Spinal cord (tissue), 10 donors: Measurements from ENCODE around the gene CCR9. TPM values are rescaled to one million over a fixed set of nuclear protein-coding genes. Genes with fewer than 3 reads are reported as not detected.

Experiments used
- DNase-seq, 6 donors: peaks; one replicate each; pipeline versions ENCODE4 v3.0.0 to v3.0.0-alpha.2; 2013 to 2015; ENCODE audit warnings: low spot score in 6 of 6, low read depth in 4 of 6
- H3K27ac ChIP-seq: one replicate; pipeline ENCODE4 v1.5.1; 2013; ENCODE audit warnings: low read depth, low read length, control low read depth
- H3K27me3 ChIP-seq: one replicate; pipeline ENCODE4 v1.6.1; 2013; ENCODE audit warnings: low read length; ENCODE audit not compliant: control insufficient read depth, insufficient read depth
- H3K36me3 ChIP-seq: one replicate; pipeline ENCODE4 v1.6.1; 2013; ENCODE audit warnings: low read length; ENCODE audit not compliant: control insufficient read depth, insufficient read depth
- H3K4me1 ChIP-seq: one replicate; pipeline ENCODE4 v1.6.1; 2013; ENCODE audit warnings: low read length; ENCODE audit not compliant: control insufficient read depth, insufficient read depth
- H3K4me3 ChIP-seq: one replicate; pipeline ENCODE4 v1.5.1; 2013; ENCODE audit warnings: low read depth, low read length, control low read depth
- H3K9me3 ChIP-seq: one replicate; pipeline ENCODE4 v1.6.1; 2013; ENCODE audit warnings: low read length; ENCODE audit not compliant: control insufficient read depth, insufficient read depth
- WGBS: methylation state at CpG from one replicate; pipeline ENCODE4 v1.1.5; 2013; ENCODE audit warnings: missing lambda C conversion rate; ENCODE audit not compliant: insufficient coverage; 5-methylcytosine and 5-hydroxymethylcytosine counted together
- polyA plus RNA-seq, 2 donors: library from polyadenylated mRNA; unstranded; fragments of 120-200 nt; gene quantifications; one replicate each; pipeline ENCODE4 v1.2.1, GENCODE V29; 2013; ENCODE audit not compliant: insufficient read length in 2 of 2
- small RNA-seq: library from RNA; depleted of rRNA; stranded (forward); fragments of <200 nt; gene quantifications from one replicate; pipeline ENCODE3, GENCODE V24; 2014; ENCODE audit warnings: low replicate concordance
- total RNA-seq, 2 donors: library from RNA; depleted of rRNA in 1 of 2; stranded (reverse); fragments of 120-200 nt in 1 of 2; fragments of >200 nt in 1 of 2; gene quantifications; one replicate each; pipeline versions ENCODE4 v1.2.3 to v1.2.4, GENCODE V29; 2013 to 2014
- donor health status: healthy.

Gene CCR9
- total and polyA plus RNA-seq, 4 donors = 0.19 to 2.0 (median 0.40) TPM

GRCh38 chr3:45948311-45948781 lies 62.0 kb downstream of the CCR9 start:
- DNase-seq = peak in 1 of 6 donors; percentile 41
- 96% methylated on average over 3 of the region's 6 CpGs for WGBS
- Histone ChIP-seq H3K4me3 (no peak overlapping the region), H3K4me1 (no peaks in the 10 kb centered on the region), H3K36me3 (peaks cover 22% of the 10 kb centered on the region), H3K27ac (no peak overlapping the region), H3K9me3 (no peaks in the 10 kb centered on the region), H3K27me3 (no peaks in the 10 kb centered on the region)

GRCh38 chr3:45948881-45949280 lies 62.5 kb downstream of the CCR9 start:
- WGBS = 96% methylated on average over 6 of the region's 6 CpGs
- no peak for DNase-seq

GRCh38 chr3:45949432-45949831 lies 63.1 kb downstream of the CCR9 start:
- Histone ChIP-seq H3K27ac (no peak overlapping the region), H3K9me3 (no peaks in the 10 kb centered on the region), H3K4me1 (no peaks in the 10 kb centered on the region), H3K4me3 (no peak overlapping the region), H3K27me3 (no peaks in the 10 kb centered on the region), H3K36me3 (peaks cover 24% of the 10 kb centered on the region)
- DNase-seq = no peak
- WGBS = 91% methylated on average over 4 of the region's 4 CpGs

More at GRCh38 chr3:45948881-45949280, 62.5 kb downstream of the CCR9 start:
- Histone ChIP-seq H3K4me1 (no peaks in the 10 kb centered on the region), H3K27ac (no peak overlapping the region), H3K27me3 (no peaks in the 10 kb centered on the region), H3K4me3 (no peak overlapping the region), H3K36me3 (peaks cover 22% of the 10 kb centered on the region), H3K9me3 (no peaks in the 10 kb centered on the region)

GRCh38 chr3:45950131-45950530 lies 63.8 kb downstream of the CCR9 start:
- DNase-seq = no peak
- H3K4me1 ChIP-seq = no peaks in the 10 kb centered on the region
- H3K36me3 ChIP-seq = peaks cover 31% of the 10 kb centered on the region
- no peak overlapping the region for H3K27ac ChIP-seq
- no peak overlapping the region for H3K4me3 ChIP-seq
- H3K9me3 ChIP-seq = no peaks in the 10 kb centered on the region
- WGBS = 100% methylated on average over 1 of the region's 2 CpGs
- H3K27me3 ChIP-seq = no peaks in the 10 kb centered on the region

GRCh38 chr3:45950686-45951600 lies 64.6 kb downstream of the CCR9 start:
- no peak for DNase-seq
- H3K36me3 ChIP-seq = peaks cover 33% of the 10 kb centered on the region
- WGBS = 90% methylated on average over 2 of the region's 6 CpGs

GRCh38 chr3:45951946-45952345 lies 65.6 kb downstream of the CCR9 start:
- H3K27me3 ChIP-seq = no peaks in the 10 kb centered on the region
- DNase-seq = no peak
- peaks cover 33% of the 10 kb centered on the region for H3K36me3 ChIP-seq
- H3K9me3 ChIP-seq = no peaks in the 10 kb centered on the region
- no peaks in the 10 kb centered on the region for H3K4me1 ChIP-seq
- H3K4me3 ChIP-seq = no peak overlapping the region
- H3K27ac ChIP-seq = no peak overlapping the region
- 97% methylated on average over 5 of the region's 6 CpGs for WGBS

More at GRCh38 chr3:45950686-45951600, 64.6 kb downstream of the CCR9 start:
- H3K27ac ChIP-seq = no peak overlapping the region
- H3K4me3 ChIP-seq = no peak overlapping the region
- H3K4me1 ChIP-seq = no peaks in the 10 kb centered on the region
- H3K27me3 ChIP-seq = no peaks in the 10 kb centered on the region
- H3K9me3 ChIP-seq = no peaks in the 10 kb centered on the region

- H3K36me3 ChIP-seq = peaks cover 33% of the 10 kb centered on the region
- H3K27me3 ChIP-seq = no peaks in the 10 kb centered on the region
- DNase-seq = no peak
- H3K4me3 ChIP-seq = no peak overlapping the region
- peaks cover under 1% of the 10 kb centered on the region for H3K4me1 ChIP-seq
- WGBS = 39% methylated on average over 1 of the region's 4 CpGs
- no peaks in the 10 kb centered on the region for H3K9me3 ChIP-seq
- H3K27ac ChIP-seq = no peak overlapping the region
Measured at GRCh38 chr3:45952456-45952855, 66.1 kb downstream of the CCR9 start.

Small RNA genes lying within 50 kb of the gene (small RNA-seq; reads per million reads assigned to genes)
- not detected for gene RF00019

Other genes starting within 250 kb of the CCR9 start
- 10 to 100 TPM; 59.6 to 77.6 TPM for gene SACM1L, start 197.1 kb upstream of the CCR9 start, total RNA-seq
- 10 to 100 TPM; 50.3 to 56.1 TPM for gene SACM1L, start 197.1 kb upstream of the CCR9 start, polyA plus RNA-seq
- gene SLC6A20, start 90.0 kb upstream of the CCR9 start, total RNA-seq = 100 to 1,000 TPM in 1 of 2 donors, 10 to 100 TPM in 1; 19.0 to 110 TPM
- gene SLC6A20, start 90.0 kb upstream of the CCR9 start, polyA plus RNA-seq = 10 to 100 TPM in 1 of 2 donors, 1 to 10 TPM in 1; 1.9 to 24.7 TPM
- gene LZTFL1, start 44.4 kb upstream of the CCR9 start, total RNA-seq = 10 to 100 TPM; 28.8 to 46.5 TPM
- 10 to 100 TPM; 25.9 to 34.0 TPM for gene LZTFL1, start 44.4 kb upstream of the CCR9 start, polyA plus RNA-seq
- gene CXCR6, start 56.9 kb downstream of the CCR9 start, total RNA-seq = under 1 TPM in 1 of 2 donors, not detected in 1; 0.30 TPM
- gene CXCR6, start 56.9 kb downstream of the CCR9 start, polyA plus RNA-seq = under 1 TPM; 0.10 to 0.14 TPM
- 10 to 100 TPM in 1 of 2 donors, 1 to 10 TPM in 1; 8.9 to 16.0 TPM for gene FYCO1, start 109.3 kb downstream of the CCR9 start, total RNA-seq
- gene FYCO1, start 109.3 kb downstream of the CCR9 start, polyA plus RNA-seq = 1 to 10 TPM; 6.6 to 7.3 TPM
- not detected for gene XCR1, start 140.9 kb downstream of the CCR9 start, total RNA-seq
- not detected for gene XCR1, start 140.9 kb downstream of the CCR9 start, polyA plus RNA-seq